ENCODE data around the gene FTH1. TPM values are rescaled to one million over a fixed set of nuclear protein-coding genes. Genes with fewer than 3 reads are reported as not detected.

Gene FTH1
- polyA plus RNA-seq, 1 of the 3 experiments (the other 2 are of a cell fraction), result 1,229 TPM

GRCh38 chr11:61924064-61924455 is 43.4 kb downstream of the FTH1 start:
- no peaks in the 10 kb centered on the region for H3F3A ChIP-seq (replicated peaks; ENCODE audit: insufficient read depth)
- H2AFZ ChIP-seq (ENCODE audit: low read depth), result 0 out of 2 replicates have a peak overlapping the region, but pooled peaks have one; percentile 16
- H3K4me3 ChIP-seq (ENCODE audit: low read depth in 2 of 2, low read length in 1 of 2), result no peak overlapping the region
- H3K4me1 ChIP-seq (ENCODE audit: control insufficient read depth in 1 of 2, insufficient read depth in 2 of 2, low read depth in 1 of 2, low read length in 1 of 2), result peaks cover 20 to 32% of the 10 kb centered on the region in 2 experiments
- H3K36me3 ChIP-seq (replicated peaks in 1 of 2; ENCODE audit: control insufficient read depth in 1 of 2, insufficient read depth in 2 of 2, low read length in 1 of 2), result no peaks in the 10 kb centered on the region
- H3K4me2 ChIP-seq, result no peak overlapping the region; the same call in 1 of the 2 replicates
- TF ChIP-seq MAX (IDR thresholded peaks at IDR 0.05; ENCODE audit: low read depth), result no peak
- no peak for TF ChIP-seq SIN3A (IDR thresholded peaks at IDR 0.05; ENCODE audit: borderline replicate concordance, low read depth, low read length)
- TF ChIP-seq USF2 (IDR thresholded peaks at IDR 0.05; ENCODE audit: borderline replicate concordance, low read depth, low read length), result no peak
- H3K27ac ChIP-seq (ENCODE audit: low read depth in 2 of 2, low read length in 1 of 2), result peak overlapping the region in 1 of 2 experiments; percentile 93; a peak in 2 of 4 replicates
- WGBS (ENCODE audit: low lambda C conversion rate), result 93% methylated on average over 6 of the region's 6 CpGs
- H3K9ac ChIP-seq, result no peak overlapping the region
- H3K9me2 ChIP-seq, result no peaks in the 10 kb centered on the region
- H3K27me3 ChIP-seq (ENCODE audit: insufficient read depth), result no peaks in the 10 kb centered on the region
- ChIA-PET CTCF (interaction anchor here (1.1 to 8.9 kb wide), 9 partner anchors 9 to 158 kb away, joined by 3 to 106 read pairs (median 6); no protein-coding TSS in a partner anchor), POLR2A (interaction anchor here (0.8 to 2.2 kb wide), 4 partner anchors 16 to 131 kb away, joined by 3 to 12 read pairs (median 3); partner anchors contain the start of genes FEN1, FTH1 and TMEM258)
- H3K9me3 ChIP-seq, result no peaks in the 10 kb centered on the region
- H4K20me1 ChIP-seq (ENCODE audit: insufficient read depth), result no peaks in the 10 kb centered on the region
- DNase-seq, result no peak
- H3K79me2 ChIP-seq (ENCODE audit: insufficient read depth), result no peaks in the 10 kb centered on the region

- DNase-seq, result peak; percentile 61
- TF ChIP-seq TCF12 (IDR thresholded peaks at IDR 0.05) (0 out of 2 replicates have a peak, but pooled peaks have one; percentile 26), EZH2phosphoT487 (IDR thresholded peaks at IDR 0.05; ENCODE audit: borderline replicate concordance, low read depth) (no peak), TAF1 (IDR thresholded peaks at IDR 0.05; ENCODE audit: borderline replicate concordance, low read depth, low read length) (no peak), GATA2 (CRISPR knock-in tag; IDR thresholded peaks at IDR 0.05) (no peak), REST (IDR thresholded peaks at IDR 0.05; ENCODE audit: low read depth, low read length) (peak; percentile 85), EP300 (IDR thresholded peaks at IDR 0.05; ENCODE audit: borderline replicate concordance in 1 of 2, low read depth in 1 of 2, low read length in 1 of 2) (no peak), MEF2A (IDR thresholded peaks at IDR 0.05; ENCODE audit: borderline replicate concordance, low read depth) (no peak), RAD21 (IDR thresholded peaks at IDR 0.05; ENCODE audit: low read length) (no peak)
- 56% methylated on average over 13 of the region's 18 CpGs for WGBS (ENCODE audit: low lambda C conversion rate)
- Histone ChIP-seq H3F3A (replicated peaks; ENCODE audit: insufficient read depth) (no peaks in the 10 kb centered on the region), H4K20me1 (ENCODE audit: insufficient read depth) (no peaks in the 10 kb centered on the region), H3K4me1 (ENCODE audit: control insufficient read depth in 1 of 2, insufficient read depth in 2 of 2, low read depth in 1 of 2, low read length in 1 of 2) (peaks cover 20 to 34% of the 10 kb centered on the region in 2 experiments), H3K9ac (peak overlapping the region; percentile 11; the same call in 1 of the 2 replicates), H3K9me2 (no peaks in the 10 kb centered on the region), H3K4me2 (peak overlapping the region; percentile 58; the same call in 1 of the 2 replicates), H3K79me2 (ENCODE audit: insufficient read depth) (no peaks in the 10 kb centered on the region), H3K36me3 (replicated peaks in 1 of 2; ENCODE audit: control insufficient read depth in 1 of 2, insufficient read depth in 2 of 2, low read length in 1 of 2) (no peaks in the 10 kb centered on the region), H3K27ac (ENCODE audit: low read depth in 2 of 2, low read length in 1 of 2) (peak overlapping the region; percentile 49 to 93; a peak in 2 of 4 replicates), H3K27me3 (ENCODE audit: insufficient read depth) (no peaks in the 10 kb centered on the region), H3K9me3 (no peaks in the 10 kb centered on the region), H3K4me3 (ENCODE audit: low read depth in 2 of 2, low read length in 1 of 2) (no peak overlapping the region), H2AFZ (ENCODE audit: low read depth) (peak overlapping the region; percentile 23; the same call in 1 of the 2 replicates)
- CTCF ChIA-PET, result interaction anchor here (1.3 to 8.9 kb wide), 8 partner anchors 10 to 159 kb away, joined by 3 to 106 read pairs (median 6); no protein-coding TSS in a partner anchor
- POLR2A ChIA-PET, result interaction anchor here (0.6 to 2.2 kb wide), 7 partner anchors 15 to 131 kb away, joined by 3 to 12 read pairs (median 3); partner anchors contain the start of genes BEST1, FEN1, FTH1 and TMEM258
These were observed 44.0 kb downstream of the FTH1 start for GRCh38 chr11:61923166-61924063.
